ENCODE measurements around the gene INTU. TPM values are rescaled to one million over a fixed set of nuclear protein-coding genes. Genes with fewer than 3 reads are reported as not detected.

INTU gene
- total RNA-seq, 1 experiment from 2014 or later = 10.7 TPM

DNA sequence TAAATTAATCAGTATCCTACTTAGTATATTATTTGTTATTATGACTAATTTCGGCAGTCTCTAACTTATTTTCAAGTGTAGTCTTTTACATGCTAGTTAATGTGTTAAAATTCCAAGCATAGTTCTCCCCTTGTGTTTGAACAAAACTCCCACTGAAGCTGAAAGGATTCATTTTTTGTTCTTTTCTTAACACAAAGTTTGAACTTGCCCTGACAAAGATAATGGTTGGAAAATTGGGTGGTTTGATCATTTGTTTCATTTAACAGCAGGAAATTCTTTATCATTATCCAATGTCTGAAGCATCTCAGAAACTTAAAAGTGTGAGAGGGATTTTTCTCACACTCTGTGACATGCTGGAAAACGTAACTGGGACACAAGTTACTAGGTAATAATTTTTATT, 36.0 kb downstream of the INTU start:
- DNase-seq = no peak

More for the DNA sequence above, 36.0 kb downstream of the INTU start:
- Mint-ChIP-seq H3K27ac (peak overlapping the region; percentile 45 to 87 (median 72); a peak in 4 of 7 replicates), H3K36me3 (ENCODE audit: insufficient read depth in 1 of 3, low read depth in 3 of 3) (peaks cover 0 to 1% (median 0%) of the 10 kb centered on the region in 3 experiments; a peak in 2 of 7 replicates), H3K27me3 (ENCODE audit: low read depth) (no peaks in the 10 kb centered on the region), H3K4me3 (no peak overlapping the region), H3K4me1 (peaks cover 29 to 35% of the 10 kb centered on the region in 2 experiments), H3K9me3 (no peaks in the 10 kb centered on the region; a peak in 1 of 5 replicates)
- no peak overlapping the region for H3K27ac ChIP-seq (ENCODE audit: insufficient read length, low read depth, low read length)
- no peak overlapping the region for H3K18ac ChIP-seq (ENCODE audit: insufficient read length, low read depth, low read length)
- no peak overlapping the region for H3K14ac ChIP-seq (ENCODE audit: insufficient read depth, low read length)
- H4K8ac ChIP-seq (replicated peaks; ENCODE audit: insufficient read length, low read depth, low read length) = no peak overlapping the region
- no peaks in the 10 kb centered on the region; the same call in 1 of the 2 replicates for H3K4me1 ChIP-seq (ENCODE audit: insufficient read depth, low read length)
- H3K9me3 ChIP-seq (ENCODE audit: control insufficient read depth, low read depth, low read length) = no peaks in the 10 kb centered on the region
- H3K79me2 ChIP-seq (ENCODE audit: insufficient read depth, low read length) = no peaks in the 10 kb centered on the region
- no peak overlapping the region for H4K91ac ChIP-seq (ENCODE audit: insufficient read length, low read depth, low read length)
- no CpG with 5 or more reads among the region's 2 CpGs for WGBS (ENCODE audit: extremely low coverage, insufficient read length, low lambda C conversion rate)
- no peak overlapping the region for H3K23ac ChIP-seq (ENCODE audit: insufficient read length, low read depth, low read length)
- no peak overlapping the region for H2BK20ac ChIP-seq (ENCODE audit: low read depth, low read length, poor library complexity, severe bottlenecking)
- no peak overlapping the region for H3K4me2 ChIP-seq (ENCODE audit: insufficient read depth, insufficient read length, low read length)
- no peak overlapping the region for H3T11ph ChIP-seq (ENCODE audit: low read length)
- no peak overlapping the region for H2AK5ac ChIP-seq (ENCODE audit: insufficient read length, low read length)
- TF ChIP-seq, protein P1, sequence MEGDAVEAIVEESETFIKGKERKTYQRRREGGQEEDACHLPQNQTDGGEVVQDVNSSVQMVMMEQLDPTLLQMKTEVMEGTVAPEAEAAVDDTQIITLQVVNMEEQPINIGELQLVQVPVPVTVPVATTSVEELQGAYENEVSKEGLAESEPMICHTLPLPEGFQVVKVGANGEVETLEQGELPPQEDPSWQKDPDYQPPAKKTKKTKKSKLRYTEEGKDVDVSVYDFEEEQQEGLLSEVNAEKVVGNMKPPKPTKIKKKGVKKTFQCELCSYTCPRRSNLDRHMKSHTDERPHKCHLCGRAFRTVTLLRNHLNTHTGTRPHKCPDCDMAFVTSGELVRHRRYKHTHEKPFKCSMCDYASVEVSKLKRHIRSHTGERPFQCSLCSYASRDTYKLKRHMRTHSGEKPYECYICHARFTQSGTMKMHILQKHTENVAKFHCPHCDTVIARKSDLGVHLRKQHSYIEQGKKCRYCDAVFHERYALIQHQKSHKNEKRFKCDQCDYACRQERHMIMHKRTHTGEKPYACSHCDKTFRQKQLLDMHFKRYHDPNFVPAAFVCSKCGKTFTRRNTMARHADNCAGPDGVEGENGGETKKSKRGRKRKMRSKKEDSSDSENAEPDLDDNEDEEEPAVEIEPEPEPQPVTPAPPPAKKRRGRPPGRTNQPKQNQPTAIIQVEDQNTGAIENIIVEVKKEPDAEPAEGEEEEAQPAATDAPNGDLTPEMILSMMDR (conservative IDR thresholded peaks at IDR 0.05) = no peak
- no peaks in the 10 kb centered on the region for H3K79me1 ChIP-seq (ENCODE audit: insufficient read depth, low read depth, low read length, poor library complexity, severe bottlenecking)
- no peaks in the 10 kb centered on the region for H3K27me3 ChIP-seq (ENCODE audit: insufficient read depth, low read length)
- H3K56ac ChIP-seq (ENCODE audit: insufficient read length, low read depth, low read length) = no peak overlapping the region
- no peak overlapping the region for H2BK15ac ChIP-seq (ENCODE audit: low read depth, low read length)
- no peak overlapping the region for H2BK5ac ChIP-seq (ENCODE audit: insufficient read length, low read length)
- no peak overlapping the region for H3K4ac ChIP-seq (ENCODE audit: low read depth, low read length)
- no peak overlapping the region for H3K9ac ChIP-seq (ENCODE audit: extremely low read depth, insufficient read length, low read length)
- no peak overlapping the region for H2BK12ac ChIP-seq (ENCODE audit: insufficient read length, low read depth, low read length)
- no peaks in the 10 kb centered on the region for H3K23me2 ChIP-seq (ENCODE audit: insufficient read length, low read depth, low read length, poor library complexity, severe bottlenecking)
- H2BK120ac ChIP-seq (ENCODE audit: low read depth, low read length, poor library complexity, severe bottlenecking) = no peak overlapping the region
- H4K5ac ChIP-seq (ENCODE audit: insufficient read length, low read depth, low read length) = no peak overlapping the region
- H4K20me1 ChIP-seq (ENCODE audit: control insufficient read depth, insufficient read depth, insufficient read length) = no peaks in the 10 kb centered on the region
- H2AFZ ChIP-seq (ENCODE audit: low read length) = no peak overlapping the region

Measured in H9 (cell line).